Sigmoid colon (tissue), 7 donors: ENCODE data around the gene VIT. TPM values are rescaled to one million over a fixed set of nuclear protein-coding genes. Genes with fewer than 3 reads are reported as not detected.

Source experiments
- DNase-seq: peaks from one replicate; pipeline ENCODE4 v3.0.0-alpha.2; 2019
- H3K27ac ChIP-seq, 4 donors: fragments of 200-600 bp; sonication (generic); one replicate each; pipeline ENCODE4 v1.5.1; 2016 to 2019; ENCODE audit warnings: mild to moderate bottlenecking in 1 of 4
- H3K27me3 ChIP-seq, 3 donors: fragments of 200-600 bp; sonication (generic); one replicate each; pipeline ENCODE4 v1.5.1; 2019; ENCODE audit warnings: mild to moderate bottlenecking in 1 of 3
- H3K36me3 ChIP-seq, 4 donors: fragments of 200-600 bp; sonication (generic); one replicate each; pipeline ENCODE4 v1.5.1; 2016 to 2019
- H3K4me1 ChIP-seq, 4 donors: fragments of 200-600 bp; sonication (generic); one replicate each; pipeline ENCODE4 v1.5.1; 2017 to 2019
- H3K4me3 ChIP-seq, 4 donors: fragments of 200-600 bp; sonication (generic); one replicate each; pipeline ENCODE4 v1.5.1; 2017 to 2019; ENCODE audit warnings: mild to moderate bottlenecking in 2 of 4, moderate library complexity in 1 of 4
- H3K9me3 ChIP-seq, 4 donors: fragments of 200-600 bp in 3 of 4; sonication (generic) in 3 of 4; one replicate each; pipeline versions ENCODE4 v1.5.1 to v1.6.1; 2013 to 2019
- EP300 ChIP-seq, 4 donors: sonication (generic); formaldehyde crosslinking; IDR thresholded peaks; one replicate each; pipeline ENCODE4 v1.6.1; 2017; ENCODE audit warnings: antibody characterized with exemption in 4 of 4
- POLR2A ChIP-seq, 2 donors: fragments of 450-650 bp; IDR thresholded peaks; one replicate each; pipeline ENCODE4 v1.6.1; 2016; ENCODE audit warnings: antibody characterized with exemption in 2 of 2, mild to moderate bottlenecking in 2 of 2, moderate library complexity in 2 of 2
- POLR2AphosphoS5 ChIP-seq, 4 donors: sonication (generic); formaldehyde crosslinking; IDR thresholded peaks; one replicate each; pipeline ENCODE4 v1.6.1; 2017; ENCODE audit warnings: antibody characterized with exemption in 4 of 4
- WGBS, 2 donors: extraction: QIAGEN DNeasy Blood & Tissue Kit; methylation state at CpG; one replicate each; pipeline ENCODE4 v1.1.7; 2013; 5-methylcytosine and 5-hydroxymethylcytosine counted together
- intact Hi-C: fragments of 100-400 bp; cut with DNase I; formaldehyde crosslinking; loops from one replicate; pipeline ENCODE4 v1.15.1; 2023
- polyA plus RNA-seq, 3 donors: library from polyadenylated mRNA; stranded (reverse); fragments of 200-250 nt; gene quantifications; one replicate each; pipeline ENCODE4 v1.2.3, GENCODE V29; 2013
- total RNA-seq, 4 donors: library from RNA; depleted of rRNA; stranded (reverse); fragments of >200 nt; gene quantifications; one replicate each; pipeline ENCODE4 v1.1.0, GENCODE V29; 2016
- TF ChIP-seq, protein P1 (sequence below), 4 experiments: fragments of 450-650 bp in 3 of 4; fragments of 200-600 bp in 1 of 4; IDR thresholded peaks; one replicate each; pipeline ENCODE4 v1.5.1; 2016 to 2019; ENCODE audit warnings: antibody characterized with exemption in 4 of 4, mild to moderate bottlenecking in 3 of 4, moderate library complexity in 2 of 4
- donor health status: healthy with polysubstance abuse.
- donor health status: Bipolar disorder and iron deficiency.
- donor health status: healthy.

VIT gene
- total and polyA plus RNA-seq, 7 donors: 1.1 to 16.5 (median 9.6) TPM; not detected in 1

DNA sequence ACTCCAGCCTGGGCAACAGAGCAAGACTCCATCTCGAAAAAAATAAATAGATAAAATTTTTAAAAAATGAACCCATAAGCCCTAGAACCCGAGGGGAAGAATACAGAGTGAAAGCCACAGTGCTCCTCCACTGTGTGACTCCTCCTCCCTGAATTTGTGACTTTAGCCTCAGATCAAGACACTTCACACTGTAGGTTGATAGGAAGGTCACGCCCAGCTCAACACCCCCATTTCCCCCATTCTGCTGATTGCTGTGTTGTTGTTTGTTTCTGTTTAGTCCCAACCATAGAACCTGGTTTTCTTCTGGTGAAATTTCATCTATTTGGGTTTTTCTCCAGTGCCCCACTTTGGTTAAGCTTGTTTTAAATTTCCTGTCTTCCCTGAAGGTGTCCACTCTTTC is 102.2 kb downstream of the VIT start:
- Histone ChIP-seq H3K27me3 (no peaks in the 10 kb centered on the region), H3K4me3 (no peak overlapping the region), H3K9me3 (peaks cover 0 to 11% (median 0%) of the 10 kb centered on the region in 4 donors), H3K27ac (no peak overlapping the region), H3K4me1 (no peaks in the 10 kb centered on the region), H3K36me3 (no peaks in the 10 kb centered on the region)
- DNase-seq: no peak
- TF ChIP-seq, protein P1, sequence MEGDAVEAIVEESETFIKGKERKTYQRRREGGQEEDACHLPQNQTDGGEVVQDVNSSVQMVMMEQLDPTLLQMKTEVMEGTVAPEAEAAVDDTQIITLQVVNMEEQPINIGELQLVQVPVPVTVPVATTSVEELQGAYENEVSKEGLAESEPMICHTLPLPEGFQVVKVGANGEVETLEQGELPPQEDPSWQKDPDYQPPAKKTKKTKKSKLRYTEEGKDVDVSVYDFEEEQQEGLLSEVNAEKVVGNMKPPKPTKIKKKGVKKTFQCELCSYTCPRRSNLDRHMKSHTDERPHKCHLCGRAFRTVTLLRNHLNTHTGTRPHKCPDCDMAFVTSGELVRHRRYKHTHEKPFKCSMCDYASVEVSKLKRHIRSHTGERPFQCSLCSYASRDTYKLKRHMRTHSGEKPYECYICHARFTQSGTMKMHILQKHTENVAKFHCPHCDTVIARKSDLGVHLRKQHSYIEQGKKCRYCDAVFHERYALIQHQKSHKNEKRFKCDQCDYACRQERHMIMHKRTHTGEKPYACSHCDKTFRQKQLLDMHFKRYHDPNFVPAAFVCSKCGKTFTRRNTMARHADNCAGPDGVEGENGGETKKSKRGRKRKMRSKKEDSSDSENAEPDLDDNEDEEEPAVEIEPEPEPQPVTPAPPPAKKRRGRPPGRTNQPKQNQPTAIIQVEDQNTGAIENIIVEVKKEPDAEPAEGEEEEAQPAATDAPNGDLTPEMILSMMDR (IDR thresholded peaks at IDR 0.05): no peak
- TF ChIP-seq EP300 (IDR thresholded peaks at IDR 0.05) (no peak), POLR2AphosphoS5 (IDR thresholded peaks at IDR 0.05) (no peak), POLR2A (IDR thresholded peaks at IDR 0.05) (no peak)
- WGBS, 2 donors: 86 to 87% methylated on average over 3 of the region's 3 CpGs
- intact Hi-C loops: no loop called here

- H3K27me3 ChIP-seq: no peaks in the 10 kb centered on the region
- no peak for DNase-seq
- intact Hi-C loops: no loop called here
- H3K36me3 ChIP-seq: no peaks in the 10 kb centered on the region
- TF ChIP-seq, protein P1 (IDR thresholded peaks at IDR 0.05): no peak
- TF ChIP-seq POLR2AphosphoS5 (IDR thresholded peaks at IDR 0.05): no peak
- TF ChIP-seq EP300 (IDR thresholded peaks at IDR 0.05): no peak
- TF ChIP-seq POLR2A (IDR thresholded peaks at IDR 0.05): no peak
- H3K9me3 ChIP-seq: peaks cover 0 to 14% (median 0%) of the 10 kb centered on the region in 4 donors
- no peak overlapping the region for H3K27ac ChIP-seq
- 91 to 93% methylated on average over 11 of the region's 11 CpGs for WGBS, 2 donors
- no peaks in the 10 kb centered on the region for H3K4me1 ChIP-seq
- no peak overlapping the region for H3K4me3 ChIP-seq
These were observed 103.9 kb downstream of the VIT start for GRCh38 chr2:36800381-36800780.

- Histone ChIP-seq H3K27ac (no peak overlapping the region), H3K36me3 (no peaks in the 10 kb centered on the region), H3K4me1 (no peaks in the 10 kb centered on the region), H3K4me3 (no peak overlapping the region), H3K27me3 (no peaks in the 10 kb centered on the region), H3K9me3 (peaks cover 0 to 14% (median 0%) of the 10 kb centered on the region in 4 donors)
- WGBS, 2 donors: 88 to 93% methylated on average over 6 of the region's 6 CpGs
- TF ChIP-seq POLR2A (IDR thresholded peaks at IDR 0.05) (no peak), EP300 (IDR thresholded peaks at IDR 0.05) (no peak), POLR2AphosphoS5 (IDR thresholded peaks at IDR 0.05) (no peak)
- TF ChIP-seq, protein P1 (IDR thresholded peaks at IDR 0.05): no peak
- intact Hi-C loops: no loop called here
- DNase-seq: no peak
These were observed 104.6 kb downstream of the VIT start for GRCh38 chr2:36801088-36801487.

- H3K9me3 ChIP-seq: peaks cover 0 to 14% (median 0%) of the 10 kb centered on the region in 4 donors
- H3K27ac ChIP-seq: no peak overlapping the region
- no peaks in the 10 kb centered on the region for H3K4me1 ChIP-seq
- no peak overlapping the region for H3K4me3 ChIP-seq
- 84 to 92% methylated on average over 3 of the region's 3 CpGs for WGBS, 2 donors
- H3K36me3 ChIP-seq: no peaks in the 10 kb centered on the region
- intact Hi-C loops: no loop called here
- no peaks in the 10 kb centered on the region for H3K27me3 ChIP-seq
- DNase-seq: no peak
- TF ChIP-seq POLR2AphosphoS5 (IDR thresholded peaks at IDR 0.05) (no peak), POLR2A (IDR thresholded peaks at IDR 0.05) (no peak), EP300 (IDR thresholded peaks at IDR 0.05) (no peak)
- TF ChIP-seq, protein P1 (IDR thresholded peaks at IDR 0.05): no peak
These were observed 106.4 kb downstream of the VIT start for GRCh38 chr2:36802952-36803351.

DNA sequence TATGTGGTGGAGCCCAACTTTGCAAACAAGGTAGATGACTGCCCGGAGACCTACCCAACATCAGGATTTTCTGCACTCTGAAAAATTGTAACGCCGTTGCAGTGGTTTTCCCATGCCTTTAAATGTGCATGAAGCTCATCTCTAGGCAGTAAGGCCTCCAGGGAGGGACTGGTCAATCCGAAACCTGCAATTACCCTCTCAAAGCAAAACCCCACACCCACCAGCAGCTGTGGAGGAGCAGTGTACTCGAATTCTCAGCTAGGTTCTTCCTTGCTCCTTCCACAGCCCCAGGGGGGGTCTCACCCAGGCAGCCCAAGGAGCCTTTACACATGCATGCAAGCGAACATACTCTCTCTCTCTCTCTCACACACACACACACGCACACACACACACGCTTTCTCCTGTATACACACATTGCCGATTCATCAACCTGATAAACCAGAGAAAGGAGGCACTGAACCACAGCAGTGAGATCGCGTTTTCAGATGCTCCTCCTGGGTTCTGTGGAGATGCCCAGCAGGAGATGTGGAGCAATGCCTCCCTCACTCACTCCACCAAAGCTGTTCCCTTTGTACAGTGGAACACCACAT is 109.2 kb downstream of the VIT start:
- no peaks in the 10 kb centered on the region for H3K4me1 ChIP-seq
- H3K27me3 ChIP-seq: no peaks in the 10 kb centered on the region
- H3K4me3 ChIP-seq: no peak overlapping the region
- WGBS, 2 donors: 85 to 92% methylated on average over 11 of the region's 11 CpGs
- TF ChIP-seq POLR2AphosphoS5 (IDR thresholded peaks at IDR 0.05): no peak
- TF ChIP-seq, protein P1 (IDR thresholded peaks at IDR 0.05): no peak
- no peak for TF ChIP-seq POLR2A (IDR thresholded peaks at IDR 0.05)
- no peak for TF ChIP-seq EP300 (IDR thresholded peaks at IDR 0.05)
- H3K36me3 ChIP-seq: no peaks in the 10 kb centered on the region
- DNase-seq: no peak
- intact Hi-C loops: no loop called here
- peaks cover 0 to 14% (median 0%) of the 10 kb centered on the region in 4 donors for H3K9me3 ChIP-seq
- H3K27ac ChIP-seq: no peak overlapping the region
